Liver (tissue), 2 donors: Measurements from ENCODE around the gene SLTM.

Experiments
- GABPA ChIP-seq, 2 donors: IDR thresholded peaks in 1 of 2; conservative IDR thresholded peaks in 1 of 2; 2 replicates each; pipeline ENCODE4 v1.6.1; 2016; ENCODE audit warnings: antibody characterized with exemption in 2 of 2, mild to moderate bottlenecking in 1 of 2, moderate library complexity in 1 of 2
- TF ChIP-seq, protein P1 (sequence below): IDR thresholded peaks from 2 replicates; pipeline ENCODE4 v1.6.1; 2016; ENCODE audit warnings: antibody characterized with exemption
- donor health status: healthy.

DNA sequence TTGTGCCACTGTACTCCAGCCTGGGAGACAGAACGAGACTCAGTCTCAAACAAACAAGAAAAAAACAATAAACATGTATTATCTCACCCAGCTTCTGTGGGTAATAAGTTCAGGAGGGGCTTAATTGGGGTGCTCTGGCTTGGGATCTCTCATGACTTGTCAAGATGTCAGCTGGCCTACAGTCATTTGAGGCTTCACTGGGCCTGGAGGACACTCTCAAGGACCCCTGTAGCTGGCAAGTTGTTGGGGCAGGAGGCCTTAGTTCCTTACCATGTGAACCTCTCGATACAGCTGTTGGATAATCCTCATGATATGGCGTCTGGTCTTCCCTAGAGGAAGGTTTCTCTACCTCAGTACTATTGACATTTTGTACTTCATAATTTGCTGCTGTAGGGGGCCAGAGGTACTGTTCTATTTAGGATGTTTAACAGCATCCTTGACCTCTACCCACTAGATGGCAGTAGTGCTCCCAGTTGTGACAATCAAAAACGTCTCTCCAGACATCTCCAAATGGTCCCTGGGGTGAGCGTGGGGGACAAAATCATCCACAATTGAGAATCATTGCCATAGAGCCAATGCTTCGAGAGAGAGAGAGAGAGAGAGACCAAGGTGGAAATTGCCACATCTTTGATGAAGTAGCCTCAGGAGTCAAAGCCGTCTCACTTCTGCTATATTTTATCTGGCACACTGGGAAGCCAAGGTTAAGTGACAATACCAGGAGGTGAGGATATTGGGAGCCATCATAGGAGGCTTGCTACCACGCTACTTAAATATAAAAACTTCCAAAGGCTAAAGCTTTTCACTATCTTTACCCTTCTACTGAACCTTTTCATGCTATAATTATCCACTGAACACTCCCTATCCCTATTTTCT is 23.9 kb upstream of the SLTM start:
- TF ChIP-seq GABPA (IDR thresholded peaks at IDR 0.05 in 1 of 2, conservative IDR thresholded peaks at IDR 0.05 in 1 of 2) = no peak
- TF ChIP-seq, protein P1, sequence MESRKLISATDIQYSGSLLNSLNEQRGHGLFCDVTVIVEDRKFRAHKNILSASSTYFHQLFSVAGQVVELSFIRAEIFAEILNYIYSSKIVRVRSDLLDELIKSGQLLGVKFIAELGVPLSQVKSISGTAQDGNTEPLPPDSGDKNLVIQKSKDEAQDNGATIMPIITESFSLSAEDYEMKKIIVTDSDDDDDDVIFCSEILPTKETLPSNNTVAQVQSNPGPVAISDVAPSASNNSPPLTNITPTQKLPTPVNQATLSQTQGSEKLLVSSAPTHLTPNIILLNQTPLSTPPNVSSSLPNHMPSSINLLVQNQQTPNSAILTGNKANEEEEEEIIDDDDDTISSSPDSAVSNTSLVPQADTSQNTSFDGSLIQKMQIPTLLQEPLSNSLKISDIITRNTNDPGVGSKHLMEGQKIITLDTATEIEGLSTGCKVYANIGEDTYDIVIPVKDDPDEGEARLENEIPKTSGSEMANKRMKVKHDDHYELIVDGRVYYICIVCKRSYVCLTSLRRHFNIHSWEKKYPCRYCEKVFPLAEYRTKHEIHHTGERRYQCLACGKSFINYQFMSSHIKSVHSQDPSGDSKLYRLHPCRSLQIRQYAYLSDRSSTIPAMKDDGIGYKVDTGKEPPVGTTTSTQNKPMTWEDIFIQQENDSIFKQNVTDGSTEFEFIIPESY = no peak
